ENCODE data around the gene CEBPG.

Gene CEBPG

DNA sequence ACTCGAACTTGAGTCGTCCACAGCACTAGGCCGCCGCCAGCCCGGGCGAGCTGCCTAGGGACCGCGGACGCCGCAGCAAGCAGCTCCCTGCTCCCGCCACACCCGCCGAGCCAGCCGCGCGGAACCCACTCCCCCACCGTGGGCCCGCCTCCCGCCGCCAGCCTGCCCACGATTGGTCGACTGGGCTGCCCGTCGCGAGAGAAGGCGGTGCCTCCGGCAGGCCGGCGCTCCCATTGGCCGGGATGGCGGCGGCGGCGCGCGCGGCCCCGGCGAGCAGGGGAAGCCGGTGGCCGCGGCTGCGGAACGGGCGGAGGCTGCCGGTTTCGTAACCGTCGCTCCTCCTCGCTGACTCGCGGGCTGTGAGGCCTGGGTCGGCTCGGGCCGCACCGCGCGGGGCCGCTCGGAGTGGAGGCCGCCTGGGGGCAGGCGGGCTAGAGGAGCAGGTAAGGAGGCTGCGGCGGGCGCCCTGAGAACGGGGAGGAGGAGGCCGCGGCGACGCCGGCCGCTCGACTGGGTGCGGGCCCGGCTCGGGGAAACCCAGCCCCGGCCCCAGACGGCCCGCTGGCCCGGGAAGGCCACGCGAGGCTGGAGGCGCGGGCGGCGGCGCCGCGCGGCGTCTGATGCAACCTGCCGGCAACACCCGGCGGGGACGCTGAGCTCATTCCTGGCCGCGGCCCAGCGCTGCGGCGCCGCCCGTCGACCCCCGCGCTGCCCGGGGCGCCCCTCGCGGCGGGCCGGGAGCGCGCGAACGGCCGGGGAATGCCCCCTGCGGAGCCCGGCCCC lies at the start of gene CEBPG:
Gene CEBPG (plus strand): TSS at position 257 of the 783 bp plus-strand sequence. CDS start 5,531 bp downstream, outside the sequence.
- DNase-seq (ENCODE audit: low read depth in 2 of 2) = peak; percentile 90

- DNase-seq (ENCODE audit: low read depth in 2 of 2) = no peak
These were observed 48.9 kb upstream of the CEBPG start for GRCh38 chr19:33324628-33325027.

- no peak for DNase-seq (ENCODE audit: low read depth in 2 of 2)
These were observed 47.6 kb upstream of the CEBPG start for GRCh38 chr19:33325920-33326319.

DNA sequence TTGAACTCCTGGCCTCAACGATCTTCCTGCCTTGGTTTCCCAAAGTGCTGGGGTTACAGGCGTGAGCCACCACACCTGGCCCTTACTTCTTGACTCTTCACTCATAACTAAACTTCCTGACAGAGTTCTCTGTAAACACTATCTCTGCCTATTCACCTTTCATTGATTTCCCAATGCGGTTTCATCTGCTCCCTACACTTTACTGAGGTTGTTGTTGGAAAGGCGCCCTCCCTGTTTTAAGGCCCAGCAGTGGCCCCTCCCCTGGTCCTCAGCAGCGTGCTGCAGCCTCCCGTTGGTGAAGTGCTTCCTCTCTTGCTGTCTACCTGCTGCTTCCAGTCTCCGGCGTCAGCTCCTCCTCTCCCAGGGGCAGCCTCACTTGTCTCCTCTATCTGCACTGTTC lies 44.4 kb upstream of the CEBPG start:
- DNase-seq (ENCODE audit: low read depth in 2 of 2) = no peak

- no peak for DNase-seq (ENCODE audit: low read depth in 2 of 2)
These were observed 43.8 kb upstream of the CEBPG start for GRCh38 chr19:33329736-33330135.

DNA sequence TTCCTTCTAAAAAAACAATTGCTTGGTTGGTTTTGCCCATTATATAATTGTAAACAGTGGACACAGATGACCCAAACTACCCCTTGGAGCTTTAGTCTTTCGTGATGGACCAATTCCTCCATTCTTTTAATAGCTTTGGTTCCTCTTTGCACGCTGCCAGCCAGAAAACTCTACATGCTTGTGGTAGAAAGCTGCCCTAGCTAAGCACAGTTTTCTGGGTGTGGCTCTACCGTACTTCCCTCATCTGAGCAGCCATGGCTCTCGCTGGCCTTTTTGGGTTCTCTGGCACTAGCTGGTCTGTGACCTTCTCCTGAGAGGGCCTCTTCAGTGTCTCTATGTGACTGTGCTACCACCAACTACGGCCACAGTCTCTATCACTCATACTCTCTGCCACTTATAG lies 41.3 kb upstream of the CEBPG start:
- DNase-seq (ENCODE audit: low read depth in 2 of 2) = no peak

GRCh38 chr19:33333151-33333550 lies 40.4 kb upstream of the CEBPG start:
- no peak for DNase-seq (ENCODE audit: low read depth in 2 of 2)

- DNase-seq (ENCODE audit: low read depth in 2 of 2) = no peak
These were observed 39.9 kb upstream of the CEBPG start for GRCh38 chr19:33333642-33334041.

GRCh38 chr19:33334271-33334670 lies 39.2 kb upstream of the CEBPG start:
- no peak for DNase-seq (ENCODE audit: low read depth in 2 of 2)

DNA sequence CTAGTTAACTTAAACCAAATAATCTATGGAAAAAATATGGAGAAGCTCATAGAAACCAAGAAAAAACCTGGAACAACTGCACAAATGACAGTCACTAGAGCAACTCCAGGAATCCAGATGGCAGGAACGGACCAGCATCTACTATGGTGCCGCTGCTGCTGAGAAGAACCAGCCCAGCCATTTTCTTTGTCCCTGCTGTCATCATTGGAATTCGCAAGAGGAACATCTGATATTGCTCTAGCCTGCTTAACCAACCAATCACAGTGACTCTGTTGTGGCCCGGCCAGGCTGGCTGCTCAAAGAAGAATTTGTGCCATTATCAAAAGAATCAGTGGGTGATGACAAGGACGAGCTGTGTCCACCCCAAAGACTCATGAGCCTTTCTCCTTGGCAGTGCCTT lies 38.1 kb upstream of the CEBPG start:
- DNase-seq (ENCODE audit: low read depth in 2 of 2) = no peak

DNA sequence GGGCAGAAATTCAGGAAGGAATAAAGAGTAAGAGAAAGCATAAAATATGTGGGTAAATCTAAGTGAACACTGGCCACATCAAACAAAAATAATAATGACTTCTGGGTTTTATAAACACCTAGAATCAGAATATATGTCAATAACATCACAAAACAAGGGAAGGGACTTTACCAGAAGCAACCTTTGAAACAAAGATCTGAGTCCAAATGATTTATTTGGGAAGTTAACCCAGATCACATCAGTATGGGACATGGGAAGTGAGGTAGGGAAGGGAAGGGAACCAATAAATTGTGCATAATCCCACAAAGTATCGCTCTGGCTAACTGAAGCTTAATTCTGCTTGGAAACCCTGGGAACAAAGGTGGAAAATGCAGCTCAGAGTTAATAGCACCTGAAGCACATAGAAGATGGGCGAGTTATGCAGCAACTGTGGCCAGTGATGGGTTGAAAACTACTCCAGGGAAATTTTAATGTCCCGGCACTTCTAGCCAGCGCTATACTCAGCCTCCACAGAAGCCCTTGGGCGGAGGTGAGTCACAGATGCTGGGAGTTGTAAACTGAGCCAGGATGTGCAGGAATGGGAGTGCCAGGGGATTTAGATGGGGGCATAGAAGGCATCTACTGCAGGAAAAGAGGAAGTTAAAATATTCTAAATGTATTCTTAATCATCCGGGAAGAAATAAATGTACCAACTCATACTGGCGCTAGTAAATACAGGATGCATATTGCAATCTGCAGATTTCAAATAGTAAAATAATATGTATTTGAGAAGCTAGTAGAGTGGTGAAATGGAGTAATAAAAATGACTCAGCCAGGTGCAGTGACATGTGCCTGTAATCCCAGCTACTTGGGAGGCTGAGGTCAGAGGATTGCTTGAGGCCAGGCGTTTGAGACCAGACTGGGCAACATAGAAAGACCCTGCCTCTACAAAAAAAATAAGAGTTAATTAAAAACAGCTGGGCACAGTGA lies 34.2 kb upstream of the CEBPG start:
- DNase-seq (ENCODE audit: low read depth in 2 of 2) = no peak

- DNase-seq (ENCODE audit: low read depth in 2 of 2) = no peak
These were observed 32.5 kb upstream of the CEBPG start for GRCh38 chr19:33340991-33341390.

GRCh38 chr19:33343301-33343700 lies 30.2 kb upstream of the CEBPG start:
- DNase-seq (ENCODE audit: low read depth in 2 of 2) = no peak

DNA sequence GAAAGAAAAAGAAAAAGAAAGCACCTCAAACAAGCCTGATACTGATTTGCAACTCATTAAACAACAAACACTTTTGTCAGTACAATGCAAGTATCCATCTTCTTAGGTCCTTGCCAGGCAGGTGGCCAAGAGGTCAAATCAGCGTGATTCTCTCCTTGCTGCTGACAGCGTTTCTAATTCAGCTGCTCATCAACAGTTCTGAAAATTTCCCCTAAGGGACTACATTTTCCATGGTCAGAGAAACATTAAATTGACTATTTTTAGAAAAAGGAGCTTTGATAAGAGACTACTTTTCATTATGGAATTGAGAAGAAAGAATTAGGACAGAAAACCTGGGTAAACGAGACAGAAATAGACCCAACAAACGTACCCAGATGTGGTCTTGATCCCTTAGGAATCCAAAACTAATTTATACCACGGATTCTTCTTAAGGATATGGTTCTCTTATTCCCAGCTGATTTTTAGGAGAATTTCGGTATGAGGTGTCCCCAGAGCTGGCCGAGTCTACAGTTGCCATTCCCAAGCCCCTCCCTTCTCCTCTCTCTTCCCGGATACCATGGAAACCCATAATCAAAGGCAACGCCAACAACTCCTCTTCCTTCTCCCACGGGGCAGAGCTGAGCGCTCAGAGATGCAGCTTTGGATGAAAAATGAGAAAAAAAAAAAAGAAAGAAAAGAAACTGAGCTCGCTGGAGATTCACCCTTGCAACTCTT lies 29.5 kb upstream of the CEBPG start:
- no peak for DNase-seq (ENCODE audit: low read depth in 2 of 2)

GRCh38 chr19:33344573-33344925 lies 29.0 kb upstream of the CEBPG start:
- no peak for DNase-seq (ENCODE audit: low read depth in 2 of 2)

GRCh38 chr19:33345163-33345562 lies 28.3 kb upstream of the CEBPG start:
- no peak for DNase-seq (ENCODE audit: low read depth in 2 of 2)

DNA sequence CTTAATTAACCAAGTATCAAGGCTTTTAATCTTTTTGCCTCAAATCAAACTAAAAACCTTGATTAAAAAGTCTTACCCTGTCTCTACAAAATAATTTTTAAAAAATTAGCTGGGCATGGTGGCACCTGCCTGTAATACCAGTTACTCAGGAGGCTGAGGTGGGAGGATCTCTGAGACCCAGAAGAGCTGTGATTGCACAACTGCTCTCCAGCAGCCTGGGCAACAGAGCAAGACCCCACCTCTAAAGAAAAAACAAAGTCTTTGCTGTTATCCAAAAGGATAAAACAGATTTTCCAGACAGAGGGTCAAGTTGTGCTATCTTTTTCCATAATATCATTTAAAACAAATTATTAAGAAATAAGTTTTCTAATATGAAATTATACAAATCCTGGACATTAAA lies 26.8 kb upstream of the CEBPG start:
- DNase-seq (ENCODE audit: low read depth in 2 of 2) = no peak

- no peak for DNase-seq (ENCODE audit: low read depth in 2 of 2)
These were observed 26.2 kb upstream of the CEBPG start for GRCh38 chr19:33347300-33347699.

DNA sequence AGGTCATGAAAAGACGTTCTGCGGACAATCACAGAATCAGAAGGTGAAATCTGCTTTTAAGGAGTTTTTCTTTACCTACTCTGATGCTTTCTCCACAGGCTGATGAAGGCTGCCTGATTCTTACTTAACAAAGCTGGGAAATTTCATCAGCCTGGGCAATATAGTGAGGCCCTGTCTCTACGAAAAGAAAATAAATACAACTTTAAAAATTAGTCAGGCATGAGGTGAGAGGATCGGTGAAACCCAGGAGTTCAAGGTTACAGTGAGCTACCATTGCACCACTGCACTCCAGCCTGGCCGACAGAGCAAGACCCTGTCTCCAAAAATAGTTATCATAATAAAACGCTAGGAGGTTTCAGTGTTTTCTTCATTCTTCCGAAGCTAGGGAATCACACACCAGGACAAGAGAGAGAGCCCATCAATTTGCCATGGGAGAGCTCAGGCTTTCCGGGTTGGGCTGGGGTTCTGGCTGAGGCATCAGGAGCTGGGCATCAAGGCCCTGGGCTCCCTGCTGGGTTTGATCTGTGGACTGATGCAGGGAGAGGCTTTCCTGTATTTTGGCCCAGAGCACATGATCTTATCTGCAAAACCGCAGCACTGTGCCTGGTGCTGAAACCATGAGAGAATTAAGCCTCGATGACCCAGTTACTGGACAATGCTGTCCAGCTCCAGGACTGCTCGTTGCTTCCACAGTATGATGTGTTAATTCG lies 25.1 kb upstream of the CEBPG start:
- no peak for DNase-seq (ENCODE audit: low read depth in 2 of 2)

DNA sequence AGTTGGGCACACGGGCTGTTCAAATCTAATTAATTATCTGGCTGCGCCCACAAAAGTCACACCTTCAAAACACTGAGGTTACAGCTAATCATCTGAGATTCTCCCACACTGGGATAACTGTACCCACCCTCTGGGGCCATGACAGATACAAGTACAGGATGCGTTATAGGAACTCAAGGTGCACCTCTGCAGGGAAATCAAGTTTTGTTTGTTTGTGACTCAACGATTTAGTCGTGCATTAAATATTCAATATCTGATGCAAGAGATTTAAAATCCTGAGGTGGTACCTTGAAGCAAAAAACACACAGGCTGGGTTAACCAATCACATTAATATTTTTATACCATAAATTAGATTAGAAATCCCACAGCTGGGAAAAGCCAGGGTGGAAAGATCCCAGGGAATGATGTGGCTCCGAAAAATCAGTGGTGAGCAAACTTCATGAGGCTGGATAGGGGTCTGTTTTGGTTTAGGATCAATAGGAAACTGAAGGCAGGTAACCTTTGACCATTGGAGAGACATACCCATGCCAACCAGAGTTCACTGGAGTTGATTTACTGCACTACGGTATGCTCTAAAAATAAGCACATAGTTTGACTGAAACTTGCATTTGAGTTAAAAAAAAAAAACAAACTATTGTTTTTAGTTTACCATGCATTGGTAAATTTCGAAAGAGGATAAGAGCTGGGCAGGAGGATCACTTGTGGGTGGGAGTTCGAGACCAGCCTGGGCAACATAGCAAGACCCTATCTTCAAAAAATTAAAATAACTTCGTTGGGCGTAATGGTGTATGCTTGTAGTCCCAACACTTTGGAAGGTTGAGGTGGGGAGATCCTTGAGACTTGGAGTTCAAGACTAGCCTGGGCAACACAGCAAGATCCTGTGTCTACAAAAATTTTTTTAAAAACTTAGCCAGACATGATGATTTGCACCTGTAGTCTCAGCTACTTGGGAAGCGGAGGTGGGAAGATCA lies 23.9 kb upstream of the CEBPG start:
- DNase-seq (ENCODE audit: low read depth in 2 of 2) = no peak
